GM18517 (cell line): ENCODE data around the gene FOXJ1.

Experiments
- ATAC-seq: cut with Tn5 transposase; IDR thresholded peaks from one replicate; pipeline ENCODE4 v1.9.1; 2021; ENCODE audit warnings: mild to moderate bottlenecking, moderate library complexity; ENCODE audit not compliant: unreplicated experiment

FOXJ1 gene

GRCh38 chr17:76161619-76162266, 20.7 kb upstream of the FOXJ1 start:
- ATAC-seq, result no peak

- ATAC-seq, result no peak
Measured at GRCh38 chr17:76160896-76161528, 20.0 kb upstream of the FOXJ1 start.

DNA sequence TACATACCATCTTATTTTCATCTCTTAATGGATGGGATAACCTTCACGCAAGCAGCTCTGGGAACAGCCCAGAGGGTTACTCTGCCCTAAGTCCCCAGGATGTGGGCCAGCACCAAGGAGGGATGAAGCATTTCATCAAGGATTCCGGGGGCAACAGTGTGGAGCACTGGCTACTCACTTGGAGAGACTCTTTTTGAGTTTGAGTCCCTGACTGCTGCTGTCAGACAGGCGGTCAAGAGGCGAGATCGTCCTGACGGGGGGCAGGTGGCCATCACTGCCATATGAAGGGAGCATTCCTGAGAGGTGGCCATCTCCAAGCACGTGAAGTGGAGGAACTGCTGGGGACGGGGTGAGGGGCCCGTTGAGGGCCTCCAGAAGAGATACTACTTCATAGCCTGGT, 18.1 kb upstream of the FOXJ1 start:
- ATAC-seq, result no peak

DNA sequence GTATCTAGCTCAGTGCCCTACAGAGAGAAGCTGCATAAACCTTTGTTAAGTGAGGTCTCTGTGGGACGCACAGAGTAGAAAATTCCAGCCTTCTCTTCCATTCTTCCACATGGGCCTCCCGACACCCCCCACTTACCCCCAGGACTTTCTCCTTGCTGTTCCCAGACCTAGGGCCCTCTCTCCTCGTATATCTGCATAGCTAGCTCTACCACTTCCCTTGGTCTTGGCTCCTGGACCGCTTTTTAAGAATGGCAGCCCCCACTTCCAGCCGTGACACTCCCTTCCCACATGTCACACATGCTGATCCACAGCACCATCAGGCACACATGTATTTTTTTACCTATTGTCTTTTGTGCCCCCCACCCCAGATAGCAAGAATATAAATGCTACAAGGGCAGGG, 16.7 kb upstream of the FOXJ1 start:
- no peak for ATAC-seq

DNA sequence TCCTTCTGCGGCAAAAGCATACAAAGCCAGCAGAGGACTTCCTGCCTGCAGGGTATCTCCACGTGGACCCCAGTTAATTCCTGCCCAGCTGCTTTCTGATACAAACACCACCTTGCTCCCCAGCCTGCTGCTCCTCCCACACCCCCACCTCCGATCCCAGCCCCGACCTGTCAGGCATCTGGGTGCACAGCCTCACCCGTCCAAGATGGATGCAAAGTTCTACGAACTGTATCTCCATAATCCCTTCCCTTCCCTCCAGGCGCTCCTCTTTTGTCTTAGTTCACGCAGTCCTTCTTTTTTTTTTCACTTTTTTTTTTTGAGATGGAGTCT, 15.6 kb upstream of the FOXJ1 start:
- ATAC-seq, result no peak

DNA sequence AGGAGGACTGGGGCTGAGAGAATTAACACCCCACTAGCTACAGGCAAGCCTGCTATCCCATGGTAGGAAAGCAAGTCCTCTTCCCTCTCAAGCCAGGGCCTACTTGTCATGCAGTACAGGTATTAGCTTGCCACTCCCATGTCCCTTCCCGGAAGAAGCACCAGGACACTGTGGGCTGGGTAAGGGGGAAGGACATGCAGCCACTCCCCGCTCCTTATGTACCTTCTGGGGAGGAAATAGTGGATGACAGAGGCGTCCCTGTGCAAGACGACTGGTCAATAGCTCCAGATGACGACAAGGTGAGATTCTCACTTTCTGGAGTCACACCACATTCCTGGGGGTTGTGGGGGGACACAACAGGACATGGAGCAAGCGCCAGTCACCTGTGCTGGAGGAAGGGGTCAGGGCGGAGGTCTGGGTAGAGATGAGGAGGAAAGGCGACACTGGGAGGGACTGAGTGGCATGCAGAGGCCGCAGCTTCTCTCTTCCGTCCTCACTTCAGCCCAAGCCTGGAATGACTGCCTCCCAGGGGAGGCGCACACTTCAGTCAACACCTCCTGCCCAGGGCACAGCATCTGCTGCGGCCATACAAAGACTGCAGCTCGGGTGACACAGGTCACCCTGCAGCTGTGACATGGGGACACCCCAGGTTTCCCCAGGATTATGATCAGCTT, 15.1 kb upstream of the FOXJ1 start:
- no peak for ATAC-seq

- no peak for ATAC-seq
Measured at GRCh38 chr17:76154936-76155845, 14.1 kb upstream of the FOXJ1 start.

DNA sequence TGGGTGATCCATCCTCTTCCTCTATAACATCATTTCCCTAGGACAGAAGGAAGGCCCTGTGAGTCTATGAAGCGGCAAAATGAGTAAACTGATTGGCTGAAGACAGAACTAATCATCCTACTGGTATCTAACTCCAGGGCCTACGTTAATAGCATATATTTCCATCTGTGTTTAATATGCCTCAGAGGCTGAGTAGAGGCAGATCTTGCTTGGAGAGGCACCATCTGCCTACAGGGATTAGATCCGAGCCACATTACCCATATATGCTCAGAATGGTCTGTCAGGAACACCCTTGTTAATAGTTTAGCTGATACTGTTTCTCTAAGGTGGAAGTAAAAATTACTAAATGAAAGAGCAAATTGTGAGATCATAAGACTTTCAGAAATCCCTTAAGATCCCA, 13.2 kb upstream of the FOXJ1 start:
- no peak for ATAC-seq

DNA sequence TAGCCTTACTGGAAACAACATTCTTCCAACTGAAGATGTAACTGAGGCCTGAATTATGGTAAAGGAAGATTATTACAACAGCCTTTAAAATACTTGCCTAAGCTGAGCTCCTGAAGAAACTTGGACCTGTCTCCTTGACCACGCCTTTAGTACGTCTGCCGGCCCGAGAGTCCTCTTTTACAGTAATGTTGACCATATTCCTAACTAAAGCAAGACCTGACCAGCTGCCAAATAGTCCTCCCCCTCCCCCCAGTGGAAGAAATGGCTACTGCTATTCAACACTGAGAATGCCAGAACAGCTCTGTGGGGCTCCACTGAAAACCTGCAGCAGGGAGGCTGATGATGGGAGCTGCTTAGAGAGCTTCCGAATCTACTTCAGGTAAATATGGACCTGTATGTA, 12.6 kb upstream of the FOXJ1 start:
- no peak for ATAC-seq

- ATAC-seq, result no peak
Measured at GRCh38 chr17:76153202-76153601, 12.2 kb upstream of the FOXJ1 start.

- ATAC-seq, result no peak
Measured at GRCh38 chr17:76152591-76152990, 11.5 kb upstream of the FOXJ1 start.

- no peak for ATAC-seq
Measured at GRCh38 chr17:76151896-76152454, 10.9 kb upstream of the FOXJ1 start.

- ATAC-seq, result no peak
Measured at GRCh38 chr17:76150712-76151622, 9.9 kb upstream of the FOXJ1 start.

- no peak for ATAC-seq
Measured at GRCh38 chr17:76149214-76149613, 8.2 kb upstream of the FOXJ1 start.

DNA sequence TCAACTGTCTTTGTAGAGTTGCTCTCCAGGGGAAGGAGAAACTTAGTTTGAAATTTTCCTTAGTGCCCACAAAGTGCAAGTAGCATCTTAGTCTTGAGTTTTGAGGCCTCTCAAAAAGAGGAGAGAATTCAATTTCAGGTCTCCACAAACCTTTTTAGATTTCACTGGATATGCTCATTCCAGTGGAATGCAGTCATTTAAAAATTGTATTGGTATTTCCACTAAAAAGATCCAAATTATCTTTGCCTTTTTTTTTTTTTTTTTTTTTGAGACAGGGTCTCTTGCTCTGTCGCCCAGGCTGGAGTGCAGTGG, 6.9 kb upstream of the FOXJ1 start:
- no peak for ATAC-seq

GRCh38 chr17:76147211-76148014, 6.4 kb upstream of the FOXJ1 start:
- no peak for ATAC-seq

GRCh38 chr17:76146053-76146851, 5.2 kb upstream of the FOXJ1 start:
- no peak for ATAC-seq

- ATAC-seq, result no peak
Measured at GRCh38 chr17:76145231-76146052, 4.4 kb upstream of the FOXJ1 start.
